Gastrocnemius medialis (tissue), 4 donors: Measurements from ENCODE around the gene TRIM42.

Experiments used
- POLR2A ChIP-seq, 2 donors: fragments of 450-650 bp; IDR thresholded peaks; one replicate each; pipeline ENCODE4 v1.6.1; 2017; ENCODE audit warnings: antibody characterized with exemption in 2 of 2, mild to moderate bottlenecking in 2 of 2, moderate library complexity in 2 of 2
- TF ChIP-seq, protein P1 (sequence below), 5 experiments: fragments of 450-650 bp in 3 of 5; fragments of 200-600 bp in 2 of 5; sonication (generic) in 2 of 5; IDR thresholded peaks in 4 of 5; conservative IDR thresholded peaks in 1 of 5; 1 replicate in 4 of 5; 2 replicates in 1 of 5; pipeline ENCODE4 v1.5.1; 2016 to 2019; ENCODE audit warnings: antibody characterized with exemption in 5 of 5, mild to moderate bottlenecking in 3 of 5, moderate library complexity in 3 of 5

DNA sequence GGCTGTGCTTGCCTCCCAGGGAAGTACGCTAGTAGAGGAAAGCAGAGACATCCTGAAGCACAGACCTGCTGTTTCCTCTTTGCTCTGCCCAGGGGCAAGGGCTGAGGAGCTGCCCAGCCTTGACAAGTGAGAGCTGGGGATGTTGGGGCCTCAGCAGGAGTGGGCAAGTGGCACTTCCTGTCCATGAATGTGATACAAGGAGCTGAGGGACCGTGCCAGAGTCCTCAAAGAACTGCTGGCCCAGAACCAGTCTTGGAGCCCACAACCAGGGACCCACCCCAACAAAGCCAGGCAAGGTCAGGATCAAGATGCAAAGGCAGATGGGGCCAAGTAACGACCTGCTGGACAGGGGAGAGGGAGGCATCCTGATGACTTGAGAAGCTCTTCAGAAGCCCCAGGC is 70.3 kb downstream of the TRIM42 start:
- TF ChIP-seq, protein P1, sequence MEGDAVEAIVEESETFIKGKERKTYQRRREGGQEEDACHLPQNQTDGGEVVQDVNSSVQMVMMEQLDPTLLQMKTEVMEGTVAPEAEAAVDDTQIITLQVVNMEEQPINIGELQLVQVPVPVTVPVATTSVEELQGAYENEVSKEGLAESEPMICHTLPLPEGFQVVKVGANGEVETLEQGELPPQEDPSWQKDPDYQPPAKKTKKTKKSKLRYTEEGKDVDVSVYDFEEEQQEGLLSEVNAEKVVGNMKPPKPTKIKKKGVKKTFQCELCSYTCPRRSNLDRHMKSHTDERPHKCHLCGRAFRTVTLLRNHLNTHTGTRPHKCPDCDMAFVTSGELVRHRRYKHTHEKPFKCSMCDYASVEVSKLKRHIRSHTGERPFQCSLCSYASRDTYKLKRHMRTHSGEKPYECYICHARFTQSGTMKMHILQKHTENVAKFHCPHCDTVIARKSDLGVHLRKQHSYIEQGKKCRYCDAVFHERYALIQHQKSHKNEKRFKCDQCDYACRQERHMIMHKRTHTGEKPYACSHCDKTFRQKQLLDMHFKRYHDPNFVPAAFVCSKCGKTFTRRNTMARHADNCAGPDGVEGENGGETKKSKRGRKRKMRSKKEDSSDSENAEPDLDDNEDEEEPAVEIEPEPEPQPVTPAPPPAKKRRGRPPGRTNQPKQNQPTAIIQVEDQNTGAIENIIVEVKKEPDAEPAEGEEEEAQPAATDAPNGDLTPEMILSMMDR (IDR thresholded peaks at IDR 0.05 in 4 of 5, conservative IDR thresholded peaks at IDR 0.05 in 1 of 5) = no peak
- no peak for TF ChIP-seq POLR2A (IDR thresholded peaks at IDR 0.05)
